SK-N-SH (cell line): Measurements from ENCODE around the gene HAUS7. TPM values are rescaled to one million over a fixed set of nuclear protein-coding genes. Genes with fewer than 3 reads are reported as not detected.

Source experiments
- CTCF ChIA-PET: fragments of 300-600, 350-600 bp; formaldehyde crosslinking; extraction: SDS; loops from one replicate; lab custom pipeline; 2021; lab: Yijun Ruan, JAX
- POLR2A ChIA-PET: fragments of 350-600 bp; sonication (Branson Sonifier 250); formaldehyde crosslinking; extraction: SDS; loops from one replicate; lab custom pipeline; 2020; ENCODE audit warnings: antibody characterized with exemption, inconsistent platforms; lab: Yijun Ruan, JAX
- DNase-seq: peaks from one replicate; pipeline ENCODE4 v3.0.0; 2012
- H2AFZ ChIP-seq: fragments of 200-600 bp; sonication (generic); 2 replicates; pipeline ENCODE4 v1.8.1; 2016; ENCODE audit warnings: antibody characterized with exemption, mild to moderate bottlenecking, low read depth
- H3F3A ChIP-seq: fragments of 200-600 bp; sonication (generic); replicated peaks from 2 replicates; pipeline ENCODE3; 2016; ENCODE audit warnings: antibody characterized with exemption, mild to moderate bottlenecking; ENCODE audit not compliant: insufficient read depth
- H3K27ac ChIP-seq, 2 experiments: fragments of 200-500 bp in 1 of 2; fragments of 200-600 bp in 1 of 2; sonication (Bioruptor generic) in 1 of 2; sonication (generic), shearing (Covaris generic) in 1 of 2; 2 replicates each; pipeline versions ENCODE4 v1.5.1 to v1.6.1; 2014 to 2016; ENCODE audit warnings: low read depth in 2 of 2, inconsistent platforms in 1 of 2, low read length in 1 of 2, mild to moderate bottlenecking in 1 of 2, mixed read lengths in 1 of 2
- H3K27me3 ChIP-seq: fragments of 200-600 bp; sonication (generic), shearing (Covaris generic); 2 replicates; pipeline ENCODE4 v1.6.1; 2016; ENCODE audit warnings: mixed run types; ENCODE audit not compliant: insufficient read depth
- H3K36me3 ChIP-seq, 2 experiments: fragments of 200-500 bp in 1 of 2; fragments of 200-600 bp in 1 of 2; sonication (Bioruptor generic) in 1 of 2; sonication (generic) in 1 of 2; replicated peaks in 1 of 2; 2 replicates each; pipeline versions ENCODE3 to v1.5.1; 2014 to 2016; ENCODE audit warnings: low read length in 1 of 2, mild to moderate bottlenecking in 1 of 2; ENCODE audit not compliant: insufficient read depth in 2 of 2, control insufficient read depth in 1 of 2
- H3K4me1 ChIP-seq, 2 experiments: fragments of 200-500 bp in 1 of 2; fragments of 200-600 bp in 1 of 2; sonication (Bioruptor generic) in 1 of 2; sonication (generic), shearing (Covaris generic) in 1 of 2; 2 replicates each; pipeline versions ENCODE4 v1.5.1 to v1.6.1; 2014 to 2016; ENCODE audit warnings: low read depth in 1 of 2, low read length in 1 of 2, mixed run types in 1 of 2; ENCODE audit not compliant: insufficient read depth in 2 of 2, control insufficient read depth in 1 of 2
- H3K4me2 ChIP-seq: fragments of 200-600 bp; sonication (generic), shearing (Covaris generic); 2 replicates; pipeline ENCODE4 v1.6.1; 2017; ENCODE audit warnings: mixed run types
- H3K4me3 ChIP-seq, 2 experiments: fragments of 200-500 bp in 1 of 2; fragments of 200-600 bp in 1 of 2; sonication (Bioruptor generic) in 1 of 2; sonication (generic), shearing (Covaris generic) in 1 of 2; 2 replicates each; pipeline versions ENCODE4 v1.5.1 to v1.8.1; 2014 to 2016; ENCODE audit warnings: low read depth in 2 of 2, inconsistent platforms in 1 of 2, low read length in 1 of 2, mild to moderate bottlenecking in 1 of 2, mixed read lengths in 1 of 2, moderate library complexity in 1 of 2
- H3K79me2 ChIP-seq: fragments of 200-600 bp; sonication (generic); 2 replicates; pipeline ENCODE4 v1.8.1; 2017; ENCODE audit warnings: mild to moderate bottlenecking; ENCODE audit not compliant: insufficient read depth
- H3K9ac ChIP-seq: fragments of 200-600 bp; sonication (generic); 2 replicates; pipeline ENCODE4 v1.6.1; 2017; ENCODE audit warnings: mixed run types
- H3K9me2 ChIP-seq: fragments of 200-600 bp; sonication (generic); 2 replicates; pipeline ENCODE4 v1.6.1; 2017; ENCODE audit warnings: mixed run types
- H3K9me3 ChIP-seq: fragments of 200-600 bp; sonication (generic); 2 replicates; pipeline ENCODE4 v1.6.1; 2017; ENCODE audit warnings: mixed run types, mild to moderate bottlenecking, moderate library complexity
- H4K20me1 ChIP-seq: fragments of 200-600 bp; sonication (generic); 2 replicates; pipeline ENCODE4 v1.6.1; 2017; ENCODE audit warnings: mild to moderate bottlenecking, mixed run types; ENCODE audit not compliant: insufficient read depth
- CHD2 ChIP-seq: fragments of 150-350 bp; IDR thresholded peaks from 2 replicates; pipeline ENCODE4 v1.6.1; 2018; ENCODE audit warnings: low read length; ENCODE audit not compliant: partially characterized antibody
- CTCF ChIP-seq: fragments of 200-600 bp; sonication (generic); IDR thresholded peaks from 2 replicates; pipeline ENCODE4 v1.6.1; 2017; ENCODE audit warnings: antibody characterized with exemption, mild to moderate bottlenecking, moderate library complexity
- EZH2phosphoT487 ChIP-seq: fragments of 200-600 bp; sonication (generic); IDR thresholded peaks from 2 replicates; pipeline ENCODE4 v1.6.1; 2017; ENCODE audit warnings: low read depth, mixed run types, mild to moderate bottlenecking, antibody characterized with exemption, moderate library complexity, borderline replicate concordance
- FOSL2 ChIP-seq: IDR thresholded peaks from 2 replicates; pipeline ENCODE4 v1.4.0; 2012; ENCODE audit warnings: low read depth, mild to moderate bottlenecking, moderate library complexity, borderline replicate concordance
- JUND ChIP-seq: IDR thresholded peaks from 2 replicates; pipeline ENCODE4 v1.4.0; 2012
- NFIC ChIP-seq: IDR thresholded peaks from 2 replicates; pipeline ENCODE4 v1.4.0; 2012; ENCODE audit warnings: borderline replicate concordance
- RAD21 ChIP-seq: IDR thresholded peaks from 2 replicates; pipeline ENCODE4 v1.6.1; 2012; ENCODE audit warnings: mild to moderate bottlenecking, low read length
- RXRA ChIP-seq: IDR thresholded peaks from 2 replicates; pipeline ENCODE4 v1.4.0; 2012; ENCODE audit warnings: low read depth, mild to moderate bottlenecking, borderline replicate concordance
- SIN3A ChIP-seq: IDR thresholded peaks from 2 replicates; pipeline ENCODE4 v1.6.1; 2012; ENCODE audit warnings: low read depth, mild to moderate bottlenecking, low read length, moderate library complexity, borderline replicate concordance
- SMC3 ChIP-seq: IDR thresholded peaks from 2 replicates; pipeline ENCODE4 v1.6.1; 2012; ENCODE audit warnings: low read depth, low read length, improper control_type of control experiment
- USF2 ChIP-seq: fragments of 150-350 bp; IDR thresholded peaks from 2 replicates; pipeline ENCODE4 v1.6.1; 2017; ENCODE audit warnings: antibody characterized with exemption, low read length, low read depth, borderline replicate concordance
- YY1 ChIP-seq: IDR thresholded peaks from 2 replicates; pipeline ENCODE4 v1.4.0; 2012; ENCODE audit warnings: low read depth, mild to moderate bottlenecking
- WGBS: methylation state at CpG from one replicate; pipeline ENCODE4 v1.1.6; 2017; ENCODE audit warnings: low lambda C conversion rate; 5-methylcytosine and 5-hydroxymethylcytosine counted together
- polyA plus RNA-seq, 3 experiments: library from polyadenylated mRNA; depleted of rRNA; stranded (reverse); fragments of >200 nt; gene quantifications; 2 replicates each; pipeline ENCODE4 v1.2.3, GENCODE V29; 2012
- TF ChIP-seq, protein P1 (sequence below): fragments of 150-350 bp; IDR thresholded peaks from 2 replicates; pipeline ENCODE4 v1.6.1; 2016; ENCODE audit warnings: mild to moderate bottlenecking, low read depth, low read length
- TF ChIP-seq, protein P2 (sequence below): IDR thresholded peaks from 2 replicates; pipeline ENCODE4 v1.4.0; 2012; ENCODE audit warnings: low read depth, borderline replicate concordance

HAUS7 gene
- polyA plus RNA-seq, 1 of the 3 experiments (the other 2 are of a cell fraction) = 39.7 TPM

DNA sequence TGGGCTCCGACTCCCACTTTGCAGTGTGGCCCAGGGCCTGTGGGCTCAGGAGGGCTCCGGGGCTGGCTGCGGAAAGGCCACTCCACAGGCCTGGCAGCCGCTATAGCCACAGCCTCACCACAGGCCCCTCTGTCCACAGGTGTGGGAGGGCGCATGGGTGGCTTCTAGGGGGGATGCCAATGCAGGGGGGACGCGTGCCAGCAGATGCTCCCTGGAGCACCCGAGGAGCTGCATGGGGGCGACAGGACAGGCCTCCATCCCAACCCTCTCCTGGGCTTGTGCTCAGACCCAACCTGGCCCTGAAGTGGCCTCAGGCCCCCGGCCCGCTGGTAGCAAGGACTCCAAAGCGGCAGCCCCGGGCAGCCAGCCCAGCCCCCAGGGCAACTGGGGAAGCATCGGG lies 32.4 kb upstream of the HAUS7 start (continued):
- no peak for TF ChIP-seq USF2
- TF ChIP-seq JUND = no peak
- TF ChIP-seq CHD2 = no peak
- TF ChIP-seq, protein P1, sequence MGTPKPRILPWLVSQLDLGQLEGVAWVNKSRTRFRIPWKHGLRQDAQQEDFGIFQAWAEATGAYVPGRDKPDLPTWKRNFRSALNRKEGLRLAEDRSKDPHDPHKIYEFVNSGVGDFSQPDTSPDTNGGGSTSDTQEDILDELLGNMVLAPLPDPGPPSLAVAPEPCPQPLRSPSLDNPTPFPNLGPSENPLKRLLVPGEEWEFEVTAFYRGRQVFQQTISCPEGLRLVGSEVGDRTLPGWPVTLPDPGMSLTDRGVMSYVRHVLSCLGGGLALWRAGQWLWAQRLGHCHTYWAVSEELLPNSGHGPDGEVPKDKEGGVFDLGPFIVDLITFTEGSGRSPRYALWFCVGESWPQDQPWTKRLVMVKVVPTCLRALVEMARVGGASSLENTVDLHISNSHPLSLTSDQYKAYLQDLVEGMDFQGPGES = no peak
- TF ChIP-seq, all 33 proteins: peak for 0

DNA sequence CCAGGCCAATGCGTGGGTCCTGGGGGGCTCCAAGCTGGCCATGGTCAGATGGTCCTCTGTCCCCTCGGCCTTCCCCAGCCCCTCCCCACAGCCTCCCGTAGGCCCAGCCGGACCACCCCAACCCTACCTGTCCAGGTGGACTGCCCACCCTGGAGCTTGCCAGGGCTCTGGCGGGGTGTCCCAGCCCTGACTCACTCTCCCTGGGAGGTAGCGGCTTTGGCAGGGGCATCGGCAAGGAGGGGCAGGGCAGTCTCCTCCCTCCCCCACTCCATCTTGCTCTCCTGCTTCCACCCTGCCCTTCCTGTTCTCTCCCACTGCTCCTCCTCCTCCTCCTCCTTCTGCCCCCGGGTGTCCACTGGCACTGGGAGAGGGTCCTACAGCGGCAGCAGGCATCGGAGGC lies 31.8 kb upstream of the HAUS7 start:
- Histone ChIP-seq H3K9me3 (no peaks in the 10 kb centered on the region), H3K4me1 (peaks cover 0 to 19% of the 10 kb centered on the region in 2 experiments; a peak in 1 of 4 replicates), H3K27me3 (no peaks in the 10 kb centered on the region), H3K9me2 (no peaks in the 10 kb centered on the region), H3K9ac (no peak overlapping the region), H3K79me2 (no peaks in the 10 kb centered on the region), H4K20me1 (0 out of 2 replicates have a peak, but pooled peaks cover 10% of the 10 kb centered on the region), H3K36me3 (no peaks in the 10 kb centered on the region), H3F3A (peaks cover 4% of the 10 kb centered on the region), H3K27ac (no peak overlapping the region), H3K4me3 (no peak overlapping the region), H2AFZ (no peak overlapping the region), H3K4me2 (no peak overlapping the region)
- TF ChIP-seq, protein P2, sequence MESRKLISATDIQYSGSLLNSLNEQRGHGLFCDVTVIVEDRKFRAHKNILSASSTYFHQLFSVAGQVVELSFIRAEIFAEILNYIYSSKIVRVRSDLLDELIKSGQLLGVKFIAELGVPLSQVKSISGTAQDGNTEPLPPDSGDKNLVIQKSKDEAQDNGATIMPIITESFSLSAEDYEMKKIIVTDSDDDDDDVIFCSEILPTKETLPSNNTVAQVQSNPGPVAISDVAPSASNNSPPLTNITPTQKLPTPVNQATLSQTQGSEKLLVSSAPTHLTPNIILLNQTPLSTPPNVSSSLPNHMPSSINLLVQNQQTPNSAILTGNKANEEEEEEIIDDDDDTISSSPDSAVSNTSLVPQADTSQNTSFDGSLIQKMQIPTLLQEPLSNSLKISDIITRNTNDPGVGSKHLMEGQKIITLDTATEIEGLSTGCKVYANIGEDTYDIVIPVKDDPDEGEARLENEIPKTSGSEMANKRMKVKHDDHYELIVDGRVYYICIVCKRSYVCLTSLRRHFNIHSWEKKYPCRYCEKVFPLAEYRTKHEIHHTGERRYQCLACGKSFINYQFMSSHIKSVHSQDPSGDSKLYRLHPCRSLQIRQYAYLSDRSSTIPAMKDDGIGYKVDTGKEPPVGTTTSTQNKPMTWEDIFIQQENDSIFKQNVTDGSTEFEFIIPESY = no peak
- TF ChIP-seq RAD21 (no peak), YY1 (no peak), FOSL2 (no peak), NFIC (no peak), EZH2phosphoT487 (no peak), RXRA (no peak), SIN3A (no peak), SMC3 (no peak), CTCF (no peak)
- POLR2A ChIA-PET = no interaction called here
- no peak for DNase-seq
- WGBS = 25% methylated on average over 3 of the region's 10 CpGs
- CTCF ChIA-PET = interaction anchor here (1.3 to 1.7 kb wide), 4 partner anchors 30 to 52 kb away, joined by 3 to 8 read pairs (median 4); partner anchors contain the start of gene HAUS7
